HG03025 (cell line): ENCODE results near the gene INPP5A.

Experiments used
- ATAC-seq: cut with Tn5 transposase; IDR thresholded peaks from one replicate; pipeline ENCODE4 v1.9.1; 2021; ENCODE audit warnings: mild to moderate bottlenecking, moderate library complexity; ENCODE audit not compliant: unreplicated experiment, low FRiP score

Gene INPP5A

DNA sequence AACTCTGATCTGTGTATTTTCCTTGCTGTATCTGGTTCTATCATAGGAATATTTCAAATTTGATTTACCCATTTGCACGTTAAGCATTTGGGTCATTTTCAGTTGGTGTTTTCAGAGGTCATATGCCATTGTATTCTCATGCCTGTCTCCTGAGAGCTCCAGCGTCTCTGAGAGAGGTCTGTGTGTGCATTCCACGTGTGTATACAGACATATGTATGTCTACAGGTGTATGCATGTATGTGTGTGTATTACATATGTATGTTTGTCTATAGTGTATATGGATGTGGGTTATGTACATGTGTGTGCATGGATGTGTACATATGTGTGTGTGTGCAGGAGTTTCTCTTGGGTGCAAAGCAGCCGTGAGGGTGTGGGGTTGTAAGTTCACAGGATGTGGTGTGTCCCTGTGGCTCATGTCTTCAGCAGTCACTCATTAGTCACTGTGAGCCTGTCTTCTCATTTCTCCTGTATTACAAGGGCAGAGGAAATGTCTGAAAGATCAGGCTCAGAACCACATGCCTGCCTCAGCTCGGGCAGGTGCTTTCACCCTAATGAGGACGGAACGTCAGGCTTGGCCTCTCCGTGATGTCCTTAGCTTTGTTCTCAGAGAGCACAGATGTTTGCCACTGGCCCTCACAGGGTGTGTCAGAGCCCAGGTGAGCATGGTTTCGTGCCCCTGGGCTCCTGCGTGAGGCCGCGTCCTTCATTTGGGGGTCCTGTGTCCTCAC lies 146.7 kb downstream of the INPP5A start:
- no peak for ATAC-seq

DNA sequence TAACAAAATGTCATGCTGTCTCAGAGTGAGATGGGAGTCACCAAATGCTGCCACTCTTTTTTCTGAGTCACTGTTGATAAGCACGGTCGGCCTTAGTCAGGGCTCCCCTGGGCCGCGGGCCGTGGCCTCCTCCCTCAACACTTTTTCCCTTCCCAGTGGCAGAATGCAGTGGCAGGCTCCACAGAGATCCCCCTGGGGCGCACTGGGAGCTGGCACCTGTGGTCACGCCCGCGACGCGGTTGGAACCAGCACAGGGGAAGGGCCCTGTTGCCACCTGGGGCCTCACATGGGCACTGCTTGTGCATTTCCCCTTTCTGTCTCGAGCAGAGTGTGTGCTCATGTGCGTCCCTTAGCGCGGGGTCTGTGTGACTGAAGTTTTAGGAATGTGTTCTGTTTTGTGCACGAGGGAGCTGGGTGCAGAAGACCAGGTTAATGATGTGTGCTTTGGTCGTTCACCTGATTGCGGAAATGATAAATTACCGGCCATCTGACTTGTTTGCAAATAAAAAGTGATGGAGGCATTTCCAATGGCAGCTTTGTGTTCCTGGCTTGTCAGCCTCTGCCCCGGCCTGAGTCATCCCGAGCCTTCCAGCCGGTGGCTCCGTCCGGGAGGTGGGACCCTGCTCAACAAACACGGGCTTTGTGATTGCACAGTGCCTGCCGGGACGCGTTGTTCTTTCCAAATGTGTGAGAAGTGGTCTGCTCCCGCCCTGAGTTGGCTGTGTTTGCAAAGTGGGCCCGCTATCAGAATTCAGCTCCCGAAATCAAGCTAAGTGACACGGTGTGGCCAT lies 147.7 kb downstream of the INPP5A start:
- ATAC-seq: no peak

DNA sequence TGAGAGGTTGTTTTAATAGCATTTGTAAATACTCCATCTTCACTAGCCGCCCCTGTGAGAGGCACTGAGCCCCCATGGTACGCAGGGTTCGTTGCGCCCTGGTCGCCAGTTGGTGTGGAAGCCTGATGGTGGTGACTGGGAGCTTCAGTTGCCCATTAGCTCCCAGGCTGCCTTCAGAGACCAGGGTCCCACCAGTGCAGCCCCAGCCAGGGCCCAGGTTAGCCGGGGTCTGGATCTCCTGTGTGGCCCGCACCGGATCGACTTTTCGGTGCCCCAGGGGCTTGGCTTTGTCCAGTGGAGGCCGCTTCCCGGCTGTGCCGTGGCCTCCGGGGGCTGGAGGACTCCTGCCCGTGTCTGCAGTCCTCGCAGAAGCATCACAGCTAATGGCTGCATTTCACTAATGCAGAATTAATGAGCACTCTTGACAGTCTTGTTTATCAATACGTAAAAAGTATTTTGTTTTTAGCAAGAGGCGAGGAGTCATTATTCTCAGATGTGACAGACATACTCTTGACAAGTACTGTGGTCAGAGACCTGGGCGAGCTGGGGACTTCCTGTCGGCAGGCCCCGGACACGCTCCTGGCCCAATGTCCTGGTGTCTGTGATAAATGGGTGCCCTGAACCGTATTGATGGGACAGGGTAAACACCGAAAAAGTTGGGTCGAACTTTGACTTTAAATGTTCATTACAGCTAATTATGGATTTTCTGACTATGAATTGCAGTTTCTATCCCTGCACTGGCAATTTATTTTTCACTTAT lies 148.5 kb downstream of the INPP5A start:
- ATAC-seq: no peak

DNA sequence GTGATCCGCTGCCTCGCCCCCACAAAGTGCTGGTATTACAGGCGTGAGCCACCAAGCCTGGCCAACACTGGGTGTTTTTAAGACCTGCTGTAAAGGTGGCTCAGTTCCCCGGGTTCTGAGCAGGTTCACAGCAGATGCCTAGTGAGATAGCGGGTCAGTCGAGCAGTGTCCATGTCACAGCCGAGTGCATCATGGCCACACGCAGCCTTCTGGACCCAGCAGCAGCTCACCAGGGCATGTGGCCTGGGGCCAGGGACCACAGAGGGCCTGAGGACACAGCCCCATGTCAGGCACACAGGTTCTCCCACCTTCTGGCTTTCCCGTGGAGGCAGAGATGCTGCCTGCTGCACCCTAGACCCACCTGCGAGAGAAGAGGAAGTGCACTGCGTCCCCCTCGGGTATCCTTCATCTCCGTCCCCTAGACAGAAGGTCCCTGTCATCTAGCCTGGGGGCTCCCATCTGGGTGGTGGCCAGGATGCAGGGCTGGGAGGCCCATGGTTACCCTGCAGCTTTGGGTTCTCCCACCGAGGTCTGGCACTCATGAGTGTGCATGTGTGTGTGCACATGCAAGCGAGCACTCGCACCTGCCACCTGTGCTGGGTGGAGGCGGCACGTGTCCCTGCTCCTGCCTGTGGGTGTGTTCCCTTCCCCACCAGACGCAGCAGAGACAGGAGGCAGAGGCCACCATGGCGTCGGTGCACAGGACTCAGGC lies 149.8 kb downstream of the INPP5A start:
- no peak for ATAC-seq

DNA sequence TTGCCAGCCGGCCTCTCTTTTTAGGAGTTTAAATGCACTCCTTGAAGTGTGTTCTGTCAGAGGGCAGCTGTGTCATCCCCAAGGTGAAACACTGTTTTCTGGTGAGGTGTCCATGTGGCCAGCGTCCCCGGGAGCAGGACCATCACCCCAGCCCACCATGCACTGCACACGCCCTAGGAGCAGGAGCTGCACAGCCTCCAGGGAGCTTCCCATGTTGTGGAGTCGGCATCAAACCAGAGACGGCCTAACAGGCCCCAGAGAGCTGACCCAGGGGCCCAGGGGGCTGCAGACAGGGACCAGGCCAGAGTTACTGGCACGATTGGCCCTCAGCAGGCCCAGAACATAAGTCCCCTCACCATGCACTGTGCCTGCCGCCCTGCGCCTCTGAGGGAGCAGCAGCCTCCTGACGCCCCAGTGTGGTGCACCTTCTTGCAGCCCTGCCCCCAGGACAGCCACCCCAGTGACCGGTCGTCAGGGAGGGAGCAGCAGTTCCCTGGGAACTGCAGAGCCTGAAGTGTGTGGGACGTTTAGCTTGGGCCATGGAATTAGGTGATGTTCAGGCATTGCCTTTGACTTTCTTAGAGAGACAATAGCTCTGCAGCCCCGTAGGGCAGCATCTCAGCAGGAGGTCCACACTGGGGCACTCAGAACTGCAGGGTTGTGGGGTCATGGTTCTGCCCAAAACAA lies 150.4 kb downstream of the INPP5A start:
- no peak for ATAC-seq

DNA sequence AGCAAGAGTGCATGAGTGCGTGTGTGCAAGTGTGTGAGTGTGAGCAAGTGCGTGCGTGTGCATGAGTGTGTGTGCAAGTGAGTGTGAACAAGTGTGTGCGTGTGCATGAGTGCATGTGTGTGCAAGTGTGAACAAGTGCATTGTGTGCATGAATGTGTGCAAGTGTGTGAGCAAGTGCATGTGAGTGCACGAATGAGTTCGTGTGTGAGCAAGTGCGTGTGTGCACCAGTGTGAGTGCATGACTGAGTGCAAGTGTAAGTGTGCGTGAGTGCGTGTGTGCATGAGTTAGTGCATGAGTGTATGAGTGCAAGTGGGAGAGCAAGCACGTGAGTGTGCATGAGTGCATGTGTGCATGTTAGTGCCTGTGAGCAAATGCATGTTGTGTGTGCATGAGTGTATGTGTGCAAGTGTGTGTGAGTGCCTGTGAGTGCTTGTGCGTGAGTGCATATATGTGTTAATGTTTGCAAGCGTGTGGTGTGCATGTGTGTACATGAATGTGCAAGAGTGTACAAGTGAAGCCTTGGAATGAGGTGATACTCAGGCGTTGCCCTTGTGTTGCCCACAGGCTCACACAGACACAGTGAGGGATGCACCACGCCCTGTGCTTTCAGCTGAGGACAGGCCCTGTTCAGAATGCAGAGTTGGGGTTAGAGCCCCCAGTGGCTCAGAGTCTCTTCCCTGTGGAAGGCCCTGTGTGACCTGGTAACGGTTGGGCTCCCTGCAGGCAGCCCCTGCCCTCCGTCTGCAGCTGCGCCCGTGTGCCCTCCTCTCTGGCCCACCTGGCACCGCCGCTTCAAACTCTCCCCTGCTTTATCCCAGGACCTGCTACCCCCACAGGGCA lies 151.2 kb downstream of the INPP5A start:
- no peak for ATAC-seq

DNA sequence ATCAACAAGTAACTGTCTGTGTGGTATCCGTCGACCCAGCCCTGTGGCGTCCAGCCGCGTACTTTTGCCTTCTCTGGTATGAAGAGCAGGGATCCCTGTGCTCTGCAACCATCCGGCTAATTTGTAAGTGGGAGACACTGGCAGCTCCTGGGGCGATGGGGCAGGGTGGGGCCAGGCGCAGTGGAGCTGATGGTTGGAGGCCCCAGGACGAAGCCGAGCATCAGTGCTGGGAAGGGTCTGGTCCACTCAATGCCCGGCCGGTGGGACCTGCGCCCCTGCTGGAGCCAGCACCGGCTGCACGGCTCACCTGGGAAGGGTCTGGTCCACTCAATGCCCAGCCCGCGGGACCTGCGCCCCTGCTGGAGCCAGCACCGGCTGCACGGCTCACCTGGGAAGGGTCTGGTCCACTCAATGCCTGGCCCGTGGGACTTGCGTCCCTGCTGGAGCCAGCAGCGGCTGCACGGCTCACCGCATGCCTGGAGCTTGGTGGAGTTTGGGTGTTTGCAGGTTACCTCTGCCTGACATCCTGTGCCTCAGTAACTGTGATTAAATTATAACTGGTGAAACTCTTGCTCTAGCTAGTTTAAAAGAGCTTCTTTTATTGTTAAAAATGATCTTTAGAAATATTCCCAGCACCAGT lies 152.3 kb downstream of the INPP5A start:
- no peak for ATAC-seq

DNA sequence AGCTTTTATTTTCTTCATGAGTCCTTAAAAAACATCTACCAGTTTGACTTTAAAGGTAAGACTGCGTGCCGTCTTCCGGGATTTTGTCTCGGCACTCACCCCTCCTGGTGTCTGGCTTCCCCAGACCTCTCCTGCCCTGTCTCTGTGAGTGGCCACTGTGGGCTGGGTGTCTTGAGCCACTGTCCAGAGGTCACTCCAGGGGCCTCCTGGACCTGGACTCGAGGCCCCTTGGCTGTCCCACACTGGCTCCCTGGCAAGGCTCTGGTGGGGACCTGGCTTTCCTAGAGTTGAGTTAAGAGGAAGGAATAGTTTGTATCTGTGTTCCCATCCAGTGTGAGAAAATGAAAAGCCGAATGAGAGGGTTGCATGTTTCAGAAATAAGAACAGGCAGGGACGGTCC lies 152.8 kb downstream of the INPP5A start:
- no peak for ATAC-seq

DNA sequence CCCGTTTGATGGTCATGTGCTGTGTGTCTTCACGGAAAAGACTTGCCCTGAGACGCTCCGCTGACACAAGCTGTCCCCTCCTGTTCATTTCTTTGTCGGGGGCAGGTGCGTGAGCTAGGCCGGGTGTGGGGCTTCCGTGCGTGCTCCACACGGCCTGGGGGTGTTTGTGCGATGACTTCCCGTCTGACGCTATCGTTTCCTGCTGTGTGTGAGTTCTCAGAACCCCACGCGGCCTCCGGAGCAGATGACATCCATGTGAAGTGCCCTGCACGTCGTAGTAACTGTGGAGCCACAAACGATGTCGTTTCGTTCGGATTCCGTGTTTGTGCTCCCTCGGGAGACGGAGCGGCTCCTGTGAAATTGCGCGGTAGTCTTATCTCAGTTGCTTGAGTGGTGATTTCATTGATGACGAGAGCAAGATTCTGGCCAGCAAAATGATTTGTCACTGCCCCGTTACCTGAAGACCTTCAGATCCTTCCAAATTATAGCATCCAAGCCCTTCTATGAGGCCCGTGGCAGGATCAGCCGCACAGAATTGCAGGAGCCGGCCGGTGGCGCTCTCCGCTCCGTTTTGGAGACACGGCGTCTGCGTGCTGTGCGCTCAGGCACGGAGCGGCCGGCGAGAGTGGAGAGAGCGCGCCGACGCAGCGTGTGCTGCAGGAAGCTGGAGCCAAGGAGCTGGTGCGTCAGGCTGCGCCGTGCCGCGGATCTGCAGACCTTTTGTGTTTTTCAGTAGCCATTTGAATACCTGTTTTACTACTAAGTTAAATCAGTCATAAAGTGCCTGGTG lies 153.4 kb downstream of the INPP5A start:
- ATAC-seq: no peak

DNA sequence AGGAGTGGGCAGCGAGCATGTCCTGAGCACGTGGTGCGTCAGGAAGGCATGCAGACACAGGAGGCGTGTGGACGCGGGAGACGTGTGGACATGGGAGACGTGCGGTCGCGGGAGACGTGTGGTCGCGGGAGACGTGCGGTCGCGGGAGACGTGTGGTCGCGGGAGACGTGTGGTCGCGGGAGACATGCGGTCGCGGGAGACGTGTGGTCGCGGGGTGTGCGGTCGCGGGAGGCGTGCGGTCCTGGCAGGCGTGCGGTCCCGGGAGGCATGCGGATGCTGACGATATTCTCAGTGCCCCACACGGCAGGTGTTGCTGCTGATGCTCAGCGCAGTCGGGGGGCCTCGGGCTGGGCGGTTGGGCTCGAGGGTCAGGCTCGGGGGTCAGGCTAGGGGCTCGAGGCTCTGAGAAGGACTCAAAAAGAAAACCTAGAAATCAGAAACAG lies 154.1 kb downstream of the INPP5A start:
- ATAC-seq: no peak

DNA sequence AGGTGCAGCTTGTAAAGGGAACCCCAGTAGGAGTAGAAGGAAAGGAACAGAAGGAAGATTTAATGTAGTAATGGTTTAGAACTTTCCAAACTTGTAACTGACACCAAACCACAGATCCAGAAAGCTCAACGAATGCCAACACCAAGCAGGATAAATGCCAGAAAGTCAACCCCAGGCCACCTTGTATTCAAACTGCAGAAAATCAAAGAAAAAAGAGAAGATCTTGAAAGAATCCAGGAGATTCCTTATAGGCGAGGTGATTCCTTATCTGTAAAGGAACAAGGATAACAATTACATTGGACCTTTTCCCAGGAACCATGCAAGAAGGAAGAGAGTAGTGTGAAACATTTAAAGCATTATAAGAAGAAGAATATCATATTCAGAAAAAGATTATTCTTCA lies 154.7 kb downstream of the INPP5A start:
- no peak for ATAC-seq

DNA sequence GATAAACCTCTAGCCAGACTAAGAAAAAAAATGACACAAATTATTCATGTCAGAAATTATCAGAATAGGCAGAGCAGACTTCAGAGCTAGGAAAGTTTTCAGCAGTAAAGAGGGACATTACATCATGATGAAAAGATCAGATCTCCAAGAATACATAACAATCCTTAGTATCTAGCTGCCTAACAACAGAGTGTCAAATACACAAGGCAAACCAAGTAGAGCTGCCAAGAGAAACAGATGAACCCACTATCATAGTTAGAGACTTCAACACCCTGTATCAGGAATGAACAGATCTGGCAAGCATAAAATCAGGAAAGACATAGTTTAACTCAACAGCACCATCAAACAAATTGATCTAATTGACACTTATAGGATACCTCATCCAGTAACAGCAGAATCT lies 156.1 kb downstream of the INPP5A start:
- no peak for ATAC-seq

DNA sequence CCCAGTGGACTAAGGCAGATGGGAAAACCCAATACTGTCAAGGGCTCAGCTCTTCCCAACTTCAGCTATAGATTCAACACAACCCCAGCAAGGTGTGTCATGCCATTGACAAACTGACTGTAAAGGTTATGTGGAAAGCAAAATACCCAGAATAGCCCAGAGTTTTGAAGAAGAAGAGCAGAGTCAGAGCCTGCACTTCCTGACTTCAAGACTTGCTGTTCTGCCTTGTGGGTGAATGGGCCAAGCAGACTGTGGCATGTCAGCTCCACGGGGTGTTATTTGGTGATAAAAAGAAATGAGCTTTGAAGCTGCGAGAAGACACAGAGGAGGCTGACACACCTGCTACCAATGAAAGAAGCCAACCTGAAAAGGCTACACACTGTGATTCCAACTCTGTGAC lies 158.6 kb downstream of the INPP5A start:
- ATAC-seq: no peak

DNA sequence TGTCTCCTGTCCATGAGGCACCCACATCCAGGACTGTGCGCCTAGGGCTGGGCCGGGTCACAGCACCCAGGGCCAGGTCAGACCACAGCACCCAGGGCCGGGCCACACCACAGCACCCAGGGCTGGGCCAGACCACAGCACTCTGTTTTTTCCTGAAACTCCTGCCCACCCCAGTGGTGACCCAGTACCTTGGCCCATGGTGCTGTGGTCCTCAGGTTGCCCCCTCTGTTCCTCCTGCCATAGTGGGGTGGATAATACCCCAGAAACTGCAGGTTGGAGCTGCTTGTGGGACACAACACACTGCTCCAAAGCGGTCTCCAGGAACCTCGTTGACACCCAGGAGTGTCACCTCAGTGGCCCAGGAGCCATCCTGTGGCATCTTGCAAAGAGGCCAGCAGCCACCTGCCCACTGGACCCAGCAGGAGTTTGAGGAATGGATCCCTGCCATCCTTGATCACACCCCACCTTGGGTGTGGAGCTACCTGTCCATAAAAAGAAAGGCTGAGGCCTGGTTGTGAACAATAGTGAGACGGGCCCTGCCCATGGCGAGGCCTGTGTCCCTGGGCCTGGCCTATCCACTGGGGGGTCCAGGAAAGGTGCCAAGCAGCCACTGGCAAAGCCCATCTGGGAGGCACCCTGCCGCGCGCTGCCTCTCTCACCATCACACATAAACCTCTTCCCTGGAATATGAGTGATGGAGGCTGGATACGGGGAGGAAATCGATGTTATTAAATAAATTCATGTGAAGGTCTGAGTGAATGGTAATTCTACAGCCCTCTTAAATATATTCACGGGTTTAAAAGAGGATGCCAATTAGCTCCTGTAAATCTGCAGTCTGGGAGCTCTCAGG lies 159.4 kb downstream of the INPP5A start:
- ATAC-seq: no peak

DNA sequence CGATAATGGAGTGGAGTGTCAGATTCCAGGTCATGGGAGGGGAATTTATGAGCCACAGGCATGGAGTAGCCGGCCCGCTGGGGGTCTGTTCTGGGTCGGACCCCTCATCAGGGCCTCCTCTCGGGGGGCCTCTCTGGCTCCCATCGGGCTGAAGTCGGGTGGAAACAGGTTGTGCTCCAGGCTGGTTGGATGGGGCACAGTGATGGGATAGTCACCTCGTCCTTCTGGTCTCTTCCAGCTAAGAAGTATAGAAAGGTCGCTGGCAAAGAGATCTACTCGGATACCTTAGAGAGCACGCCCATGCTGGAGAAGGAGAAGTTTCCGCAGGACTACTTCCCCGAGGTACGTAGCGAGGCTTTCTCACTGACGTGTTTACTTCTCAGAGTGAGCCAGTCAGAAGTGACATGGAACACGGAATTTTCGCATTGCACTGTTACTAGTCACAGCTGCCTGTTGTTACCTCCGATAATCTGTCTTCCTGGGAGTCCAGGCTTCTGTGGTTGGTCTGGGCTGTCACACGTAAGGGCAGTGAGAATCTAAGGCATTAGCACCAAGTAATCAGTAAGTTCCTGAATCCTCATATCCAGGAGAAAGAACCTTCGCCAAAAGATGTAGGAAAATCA lies 160.1 kb downstream of the INPP5A start:
- ATAC-seq: no peak

DNA sequence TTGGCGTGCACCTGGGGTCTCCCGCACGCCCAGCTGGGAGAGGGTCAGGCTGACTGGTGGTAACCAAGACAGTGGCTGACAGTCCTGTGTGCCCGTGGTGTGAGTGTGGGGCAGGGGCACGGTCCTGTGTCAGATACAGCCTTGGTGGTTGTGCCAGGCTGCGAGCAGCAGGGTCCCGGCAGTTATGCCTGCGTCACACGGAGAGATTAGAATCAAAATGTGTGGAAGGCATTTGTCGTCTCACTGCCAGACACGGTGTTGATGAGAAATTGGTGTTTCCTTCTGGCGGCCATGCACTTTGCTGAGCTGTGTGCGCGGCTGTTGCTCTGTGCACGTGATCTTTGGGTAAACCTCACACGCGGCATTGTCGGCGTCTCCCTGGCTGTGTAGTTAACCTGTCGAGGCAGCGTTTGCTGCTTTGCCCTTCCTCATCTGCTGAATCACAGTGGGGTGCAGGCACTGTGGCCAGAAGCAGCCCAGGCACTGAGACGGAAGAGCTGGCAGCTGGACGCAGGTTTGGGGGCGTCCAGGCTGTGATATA lies 160.7 kb downstream of the INPP5A start:
- ATAC-seq: no peak
